SK-N-SH (cell line): ENCODE results near the gene MKRN2OS. TPM values are rescaled to one million over a fixed set of nuclear protein-coding genes. Genes with fewer than 3 reads are reported as not detected.

Experiments
- CTCF ChIA-PET: fragments of 300-600, 350-600 bp; formaldehyde crosslinking; extraction: SDS; loops from one replicate; lab custom pipeline; 2021; lab: Yijun Ruan, JAX
- POLR2A ChIA-PET: fragments of 350-600 bp; sonication (Branson Sonifier 250); formaldehyde crosslinking; extraction: SDS; loops from one replicate; lab custom pipeline; 2020; ENCODE audit warnings: antibody characterized with exemption, inconsistent platforms; lab: Yijun Ruan, JAX
- DNase-seq: peaks from one replicate; pipeline ENCODE4 v3.0.0; 2012
- H2AFZ ChIP-seq: fragments of 200-600 bp; sonication (generic); 2 replicates; pipeline ENCODE4 v1.8.1; 2016; ENCODE audit warnings: antibody characterized with exemption, mild to moderate bottlenecking, low read depth
- H3F3A ChIP-seq: fragments of 200-600 bp; sonication (generic); replicated peaks from 2 replicates; pipeline ENCODE3; 2016; ENCODE audit warnings: antibody characterized with exemption, mild to moderate bottlenecking; ENCODE audit not compliant: insufficient read depth
- H3K27ac ChIP-seq, 2 experiments: fragments of 200-500 bp in 1 of 2; fragments of 200-600 bp in 1 of 2; sonication (Bioruptor generic) in 1 of 2; sonication (generic), shearing (Covaris generic) in 1 of 2; 2 replicates each; pipeline versions ENCODE4 v1.5.1 to v1.6.1; 2014 to 2016; ENCODE audit warnings: low read depth in 2 of 2, inconsistent platforms in 1 of 2, low read length in 1 of 2, mild to moderate bottlenecking in 1 of 2, mixed read lengths in 1 of 2
- H3K27me3 ChIP-seq: fragments of 200-600 bp; sonication (generic), shearing (Covaris generic); 2 replicates; pipeline ENCODE4 v1.6.1; 2016; ENCODE audit warnings: mixed run types; ENCODE audit not compliant: insufficient read depth
- H3K36me3 ChIP-seq, 2 experiments: fragments of 200-500 bp in 1 of 2; fragments of 200-600 bp in 1 of 2; sonication (Bioruptor generic) in 1 of 2; sonication (generic) in 1 of 2; replicated peaks in 1 of 2; 2 replicates each; pipeline versions ENCODE3 to v1.5.1; 2014 to 2016; ENCODE audit warnings: low read length in 1 of 2, mild to moderate bottlenecking in 1 of 2; ENCODE audit not compliant: insufficient read depth in 2 of 2, control insufficient read depth in 1 of 2
- H3K4me1 ChIP-seq, 2 experiments: fragments of 200-500 bp in 1 of 2; fragments of 200-600 bp in 1 of 2; sonication (Bioruptor generic) in 1 of 2; sonication (generic), shearing (Covaris generic) in 1 of 2; 2 replicates each; pipeline versions ENCODE4 v1.5.1 to v1.6.1; 2014 to 2016; ENCODE audit warnings: low read depth in 1 of 2, low read length in 1 of 2, mixed run types in 1 of 2; ENCODE audit not compliant: insufficient read depth in 2 of 2, control insufficient read depth in 1 of 2
- H3K4me2 ChIP-seq: fragments of 200-600 bp; sonication (generic), shearing (Covaris generic); 2 replicates; pipeline ENCODE4 v1.6.1; 2017; ENCODE audit warnings: mixed run types
- H3K4me3 ChIP-seq, 2 experiments: fragments of 200-500 bp in 1 of 2; fragments of 200-600 bp in 1 of 2; sonication (Bioruptor generic) in 1 of 2; sonication (generic), shearing (Covaris generic) in 1 of 2; 2 replicates each; pipeline versions ENCODE4 v1.5.1 to v1.8.1; 2014 to 2016; ENCODE audit warnings: low read depth in 2 of 2, inconsistent platforms in 1 of 2, low read length in 1 of 2, mild to moderate bottlenecking in 1 of 2, mixed read lengths in 1 of 2, moderate library complexity in 1 of 2
- H3K79me2 ChIP-seq: fragments of 200-600 bp; sonication (generic); 2 replicates; pipeline ENCODE4 v1.8.1; 2017; ENCODE audit warnings: mild to moderate bottlenecking; ENCODE audit not compliant: insufficient read depth
- H3K9ac ChIP-seq: fragments of 200-600 bp; sonication (generic); 2 replicates; pipeline ENCODE4 v1.6.1; 2017; ENCODE audit warnings: mixed run types
- H3K9me2 ChIP-seq: fragments of 200-600 bp; sonication (generic); 2 replicates; pipeline ENCODE4 v1.6.1; 2017; ENCODE audit warnings: mixed run types
- H3K9me3 ChIP-seq: fragments of 200-600 bp; sonication (generic); 2 replicates; pipeline ENCODE4 v1.6.1; 2017; ENCODE audit warnings: mixed run types, mild to moderate bottlenecking, moderate library complexity
- H4K20me1 ChIP-seq: fragments of 200-600 bp; sonication (generic); 2 replicates; pipeline ENCODE4 v1.6.1; 2017; ENCODE audit warnings: mild to moderate bottlenecking, mixed run types; ENCODE audit not compliant: insufficient read depth
- CHD2 ChIP-seq: fragments of 150-350 bp; IDR thresholded peaks from 2 replicates; pipeline ENCODE4 v1.6.1; 2018; ENCODE audit warnings: low read length; ENCODE audit not compliant: partially characterized antibody
- FOXM1 ChIP-seq: IDR thresholded peaks from 2 replicates; pipeline ENCODE4 v1.4.0; 2012; ENCODE audit warnings: low read depth, mild to moderate bottlenecking
- GATA2 ChIP-seq: sonication (generic); formaldehyde crosslinking; IDR thresholded peaks from 2 replicates; pipeline ENCODE4 v1.5.0; 2020; ENCODE audit warnings: mild to moderate bottlenecking, missing genetic modification reagents
- MEF2A ChIP-seq: IDR thresholded peaks from 2 replicates; pipeline ENCODE4 v1.4.0; 2012; ENCODE audit warnings: low read depth, borderline replicate concordance
- NRF1 ChIP-seq: IDR thresholded peaks from 2 replicates; pipeline ENCODE4 v1.6.1; 2012; ENCODE audit warnings: low read depth, mild to moderate bottlenecking, low read length
- POLR2AphosphoS5 ChIP-seq: IDR thresholded peaks from 2 replicates; pipeline ENCODE4 v1.6.1; 2012; ENCODE audit warnings: low read depth, low read length
- RAD21 ChIP-seq: IDR thresholded peaks from 2 replicates; pipeline ENCODE4 v1.6.1; 2012; ENCODE audit warnings: mild to moderate bottlenecking, low read length
- RCOR1 ChIP-seq: fragments of 150-350 bp; IDR thresholded peaks from 2 replicates; pipeline ENCODE4 v1.6.1; 2017; ENCODE audit warnings: antibody characterized with exemption, low read length
- RFX5 ChIP-seq: IDR thresholded peaks from 2 replicates; pipeline ENCODE4 v1.6.1; 2012; ENCODE audit warnings: mild to moderate bottlenecking, improper control_type of control experiment, low read length
- RXRA ChIP-seq: IDR thresholded peaks from 2 replicates; pipeline ENCODE4 v1.4.0; 2012; ENCODE audit warnings: low read depth, mild to moderate bottlenecking, borderline replicate concordance
- SIN3A ChIP-seq: IDR thresholded peaks from 2 replicates; pipeline ENCODE4 v1.6.1; 2012; ENCODE audit warnings: low read depth, mild to moderate bottlenecking, low read length, moderate library complexity, borderline replicate concordance
- TCF12 ChIP-seq: IDR thresholded peaks from 2 replicates; pipeline ENCODE4 v1.4.0; 2012
- YY1 ChIP-seq: IDR thresholded peaks from 2 replicates; pipeline ENCODE4 v1.4.0; 2012; ENCODE audit warnings: low read depth, mild to moderate bottlenecking
- whole genome bisulfite sequencing: methylation state at CpG from one replicate; pipeline ENCODE4 v1.1.6; 2017; ENCODE audit warnings: low lambda C conversion rate; 5-methylcytosine and 5-hydroxymethylcytosine counted together
- polyA plus RNA-seq, 3 experiments: library from polyadenylated mRNA; depleted of rRNA; stranded (reverse); fragments of >200 nt; gene quantifications; 2 replicates each; pipeline ENCODE4 v1.2.3, GENCODE V29; 2012
- TF ChIP-seq, protein P1 (sequence below): IDR thresholded peaks from 2 replicates; pipeline ENCODE4; 2012
- TF ChIP-seq, protein P2 (sequence below): fragments of 150-350 bp; IDR thresholded peaks from 2 replicates; pipeline ENCODE4 v1.6.1; 2016; ENCODE audit warnings: mild to moderate bottlenecking, low read depth, low read length
- TF ChIP-seq, protein P3 (sequence below): fragments of 200-600 bp; sonication (generic); IDR thresholded peaks from 2 replicates; pipeline ENCODE4 v1.6.1; 2017; ENCODE audit warnings: antibody characterized with exemption, mild to moderate bottlenecking, moderate library complexity
- TF ChIP-seq, protein P4 (sequence below): IDR thresholded peaks from 2 replicates; pipeline ENCODE4 v1.4.0; 2012; ENCODE audit warnings: low read depth, borderline replicate concordance

The MKRN2OS gene
- polyA plus RNA-seq, 1 of the 3 experiments (the other 2 are of a cell fraction), result not detected

DNA sequence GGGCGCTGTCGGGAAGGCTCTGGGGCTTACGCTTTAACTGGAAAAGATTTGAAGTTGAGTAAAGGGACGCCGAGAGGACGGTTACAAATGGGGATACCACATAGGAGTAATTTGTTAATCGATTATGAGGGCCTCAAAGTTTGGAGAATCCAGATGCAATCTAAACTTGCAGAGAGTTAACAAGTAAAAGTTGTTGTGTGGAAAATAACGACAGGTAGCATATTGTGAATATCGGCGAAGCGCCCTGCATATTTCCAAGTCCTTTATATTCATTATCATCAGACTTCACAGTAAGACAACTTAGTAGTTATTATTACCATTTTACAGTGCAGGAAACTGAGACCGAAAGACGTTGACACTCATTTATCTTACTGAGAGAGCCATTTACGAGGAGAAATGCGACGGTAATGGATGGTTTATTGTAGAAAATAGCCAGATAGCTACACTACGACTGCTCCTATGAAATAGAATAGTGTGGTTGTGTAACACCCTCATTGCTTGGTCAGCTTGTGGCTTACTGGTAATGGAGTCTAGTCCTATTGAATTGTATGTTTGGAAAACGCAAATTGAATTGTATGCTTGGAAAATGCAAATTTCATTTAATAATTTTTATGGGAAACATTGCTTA lies 12.3 kb upstream of the MKRN2OS start:
- Histone ChIP-seq H3K79me2 (peaks cover 57% of the 10 kb centered on the region), H3K27me3 (no peaks in the 10 kb centered on the region), H3K4me2 (peak overlapping the region; percentile 74), H3F3A (no peaks in the 10 kb centered on the region), H4K20me1 (peaks cover 48% of the 10 kb centered on the region), H3K27ac (peak overlapping the region; percentile 93 to 96), H2AFZ (peak overlapping the region; percentile 77; the same call in 1 of the 2 replicates), H3K9me3 (no peaks in the 10 kb centered on the region), H3K4me3 (peak overlapping the region; percentile 92 to 94), H3K9ac (peak overlapping the region; percentile 87), H3K9me2 (no peaks in the 10 kb centered on the region)
- no peak for DNase-seq
- 2% methylated on average over 18 of the region's 18 CpGs for WGBS
- ChIA-PET POLR2A (interaction anchor here (1.2 kb wide), 1 partner anchor 27 kb away, joined by 4 read pairs; no protein-coding TSS in a partner anchor), CTCF (interaction anchor here (1.1 to 1.6 kb wide), 2 partner anchors 58 to 279 kb away, joined by 3 to 4 read pairs; no protein-coding TSS in a partner anchor)
- TF ChIP-seq, protein P1, sequence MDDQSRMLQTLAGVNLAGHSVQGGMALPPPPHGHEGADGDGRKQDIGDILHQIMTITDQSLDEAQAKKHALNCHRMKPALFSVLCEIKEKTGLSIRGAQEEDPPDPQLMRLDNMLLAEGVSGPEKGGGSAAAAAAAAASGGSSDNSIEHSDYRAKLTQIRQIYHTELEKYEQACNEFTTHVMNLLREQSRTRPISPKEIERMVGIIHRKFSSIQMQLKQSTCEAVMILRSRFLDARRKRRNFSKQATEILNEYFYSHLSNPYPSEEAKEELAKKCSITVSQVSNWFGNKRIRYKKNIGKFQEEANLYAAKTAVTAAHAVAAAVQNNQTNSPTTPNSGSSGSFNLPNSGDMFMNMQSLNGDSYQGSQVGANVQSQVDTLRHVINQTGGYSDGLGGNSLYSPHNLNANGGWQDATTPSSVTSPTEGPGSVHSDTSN, result no peak
- TF ChIP-seq NRF1, result no peak
- TF ChIP-seq, all 33 proteins: peak for 0
- Histone ChIP-seq H3K36me3 (no peaks in the 10 kb centered on the region), H3K4me1 (peaks cover 8 to 16% of the 10 kb centered on the region in 2 experiments; a peak in 3 of 4 replicates)

DNA sequence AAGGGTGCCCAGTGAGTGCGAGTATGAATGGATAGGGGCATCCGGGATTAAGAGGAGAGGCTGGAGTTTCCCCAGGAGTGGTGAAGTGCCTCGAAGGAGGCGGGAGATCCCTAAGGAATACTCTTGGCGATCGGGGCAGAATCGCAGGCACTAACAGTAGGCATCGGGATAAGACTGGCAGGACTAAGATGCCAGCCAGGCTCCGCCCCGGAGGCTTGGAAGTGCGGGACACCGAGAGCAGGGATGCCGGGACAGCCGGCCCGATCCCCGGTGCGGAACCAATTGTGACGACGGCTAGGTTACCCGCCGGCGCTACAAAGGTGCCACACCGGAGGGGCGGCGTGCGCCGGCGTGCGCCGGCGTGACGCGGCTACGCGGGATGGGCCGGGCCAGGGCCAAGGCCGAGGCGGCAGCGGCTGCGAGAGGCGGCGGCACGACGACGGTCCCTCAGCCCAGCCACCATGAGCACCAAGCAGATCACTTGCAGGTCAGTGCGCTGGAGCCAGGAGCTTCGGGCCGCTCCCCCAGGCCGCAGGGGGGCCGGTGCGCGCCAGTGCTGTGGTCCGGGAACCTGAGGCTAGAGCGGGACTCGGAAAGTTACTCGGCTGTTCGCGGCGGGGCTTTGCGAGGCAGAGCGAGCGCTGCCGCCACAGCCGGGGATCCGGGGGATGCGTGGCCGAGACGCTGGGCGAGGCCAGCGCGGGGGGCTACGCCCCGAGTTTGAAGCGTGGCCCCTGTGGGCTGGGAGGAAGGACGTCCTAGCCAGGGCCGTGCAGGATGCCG lies 11.6 kb upstream of the MKRN2OS start, which contains the start of gene MKRN2:
Gene MKRN2, plus strand, starts transcription at position 398 of the 783 bp plus-strand sequence. Its CDS starts 64 bp downstream, at position 462.
- peak; percentile 95 for DNase-seq
- Histone ChIP-seq H3K27ac (peak within 1 kb of the TSS; percentile 93 to 96), H3K27me3 (no peaks in the 10 kb centered on the region), H3K36me3 (no peaks in the 10 kb centered on the region), H3K9me2 (no peaks in the 10 kb centered on the region), H3K4me1 (peaks cover 8 to 16% of the 10 kb centered on the region in 2 experiments; a peak in 3 of 4 replicates), H3K4me2 (peak within 1 kb of the TSS; percentile 74), H3K4me3 (peak within 1 kb of the TSS; percentile 92 to 94), H3F3A (no peaks in the 10 kb centered on the region), H3K79me2 (peaks cover 50% of the 10 kb centered on the region), H4K20me1 (peaks cover 41% of the 10 kb centered on the region), H3K9me3 (no peaks in the 10 kb centered on the region), H3K9ac (peak within 1 kb of the TSS; percentile 87), H2AFZ (peak within 1 kb of the TSS; percentile 98)
- ChIA-PET CTCF (interaction anchor here (1.3 to 1.6 kb wide), 3 partner anchors 11 to 280 kb away, joined by 3 read pairs; partner anchors contain the start of gene RAF1), POLR2A (interaction anchor here (1.2 kb wide), 1 partner anchor 28 kb away, joined by 4 read pairs; no protein-coding TSS in a partner anchor)
- 1% methylated on average over 11 of the region's 77 CpGs for WGBS
- TF ChIP-seq RAD21 (no peak; the same call in 1 of the 2 replicates), POLR2AphosphoS5 (peak; percentile 92), MEF2A (no peak; the same call in 1 of the 2 replicates), RFX5 (no peak), SIN3A (peak; percentile 80; the same call in 1 of the 2 replicates), FOXM1 (no peak), GATA2 (no peak), RCOR1 (0 out of 2 replicates have a peak, but pooled peaks have one; percentile 26), CHD2 (peak; percentile 90), YY1 (0 out of 2 replicates have a peak, but pooled peaks have one; percentile 26), RXRA (no peak), TCF12 (peak; percentile 6; the same call in 1 of the 2 replicates)
- TF ChIP-seq, protein P2, sequence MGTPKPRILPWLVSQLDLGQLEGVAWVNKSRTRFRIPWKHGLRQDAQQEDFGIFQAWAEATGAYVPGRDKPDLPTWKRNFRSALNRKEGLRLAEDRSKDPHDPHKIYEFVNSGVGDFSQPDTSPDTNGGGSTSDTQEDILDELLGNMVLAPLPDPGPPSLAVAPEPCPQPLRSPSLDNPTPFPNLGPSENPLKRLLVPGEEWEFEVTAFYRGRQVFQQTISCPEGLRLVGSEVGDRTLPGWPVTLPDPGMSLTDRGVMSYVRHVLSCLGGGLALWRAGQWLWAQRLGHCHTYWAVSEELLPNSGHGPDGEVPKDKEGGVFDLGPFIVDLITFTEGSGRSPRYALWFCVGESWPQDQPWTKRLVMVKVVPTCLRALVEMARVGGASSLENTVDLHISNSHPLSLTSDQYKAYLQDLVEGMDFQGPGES, result no peak
- TF ChIP-seq, protein P3, sequence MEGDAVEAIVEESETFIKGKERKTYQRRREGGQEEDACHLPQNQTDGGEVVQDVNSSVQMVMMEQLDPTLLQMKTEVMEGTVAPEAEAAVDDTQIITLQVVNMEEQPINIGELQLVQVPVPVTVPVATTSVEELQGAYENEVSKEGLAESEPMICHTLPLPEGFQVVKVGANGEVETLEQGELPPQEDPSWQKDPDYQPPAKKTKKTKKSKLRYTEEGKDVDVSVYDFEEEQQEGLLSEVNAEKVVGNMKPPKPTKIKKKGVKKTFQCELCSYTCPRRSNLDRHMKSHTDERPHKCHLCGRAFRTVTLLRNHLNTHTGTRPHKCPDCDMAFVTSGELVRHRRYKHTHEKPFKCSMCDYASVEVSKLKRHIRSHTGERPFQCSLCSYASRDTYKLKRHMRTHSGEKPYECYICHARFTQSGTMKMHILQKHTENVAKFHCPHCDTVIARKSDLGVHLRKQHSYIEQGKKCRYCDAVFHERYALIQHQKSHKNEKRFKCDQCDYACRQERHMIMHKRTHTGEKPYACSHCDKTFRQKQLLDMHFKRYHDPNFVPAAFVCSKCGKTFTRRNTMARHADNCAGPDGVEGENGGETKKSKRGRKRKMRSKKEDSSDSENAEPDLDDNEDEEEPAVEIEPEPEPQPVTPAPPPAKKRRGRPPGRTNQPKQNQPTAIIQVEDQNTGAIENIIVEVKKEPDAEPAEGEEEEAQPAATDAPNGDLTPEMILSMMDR, result no peak
- TF ChIP-seq, protein P1, result no peak
- TF ChIP-seq, protein P4, sequence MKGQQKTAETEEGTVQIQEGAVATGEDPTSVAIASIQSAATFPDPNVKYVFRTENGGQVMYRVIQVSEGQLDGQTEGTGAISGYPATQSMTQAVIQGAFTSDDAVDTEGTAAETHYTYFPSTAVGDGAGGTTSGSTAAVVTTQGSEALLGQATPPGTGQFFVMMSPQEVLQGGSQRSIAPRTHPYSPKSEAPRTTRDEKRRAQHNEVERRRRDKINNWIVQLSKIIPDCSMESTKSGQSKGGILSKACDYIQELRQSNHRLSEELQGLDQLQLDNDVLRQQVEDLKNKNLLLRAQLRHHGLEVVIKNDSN, result peak; percentile 50; the same call in 1 of the 2 replicates
